Measurements from ENCODE around the gene PEAK1. TPM values are rescaled to one million over a fixed set of nuclear protein-coding genes. Genes with fewer than 3 reads are reported as not detected.

Gene PEAK1
- total and polyA plus RNA-seq, 8 donors: 58.3 to 86.9 (median 64.3) TPM

DNA sequence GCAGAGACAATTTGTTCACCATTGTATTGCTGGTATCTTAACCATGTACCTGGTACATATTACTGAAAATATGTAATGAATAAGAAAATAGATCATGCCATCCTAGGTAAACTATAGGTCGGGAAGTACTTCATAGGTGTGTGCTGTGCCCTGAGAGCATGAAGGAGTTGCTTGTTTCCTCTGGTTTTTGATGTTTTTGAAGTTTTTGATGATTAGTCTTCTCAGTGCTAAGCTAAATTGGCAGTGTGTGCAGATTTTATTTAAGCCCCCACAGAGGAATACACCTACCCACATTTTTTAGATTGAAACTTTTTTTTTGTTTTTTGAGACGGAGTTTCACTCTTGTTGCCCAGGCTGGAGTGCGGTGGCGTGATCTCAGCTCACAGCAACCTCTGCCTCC is 17.4 kb upstream of the PEAK1 start:
- Histone ChIP-seq H3K9me3 (no peaks in the 10 kb centered on the region), H3K4me3 (no peak overlapping the region), H3K4me1 (peaks cover 0 to 11% of the 10 kb centered on the region in 2 donors), H3K27me3 (no peaks in the 10 kb centered on the region), H3K27ac (no peak overlapping the region), H3K36me3 (no peaks in the 10 kb centered on the region)
- TF ChIP-seq CTCF (IDR thresholded peaks at IDR 0.05): no peak
- no peak for ATAC-seq
- intact Hi-C loops (cut with DNase I): no loop called here
- no peak for DNase-seq

DNA sequence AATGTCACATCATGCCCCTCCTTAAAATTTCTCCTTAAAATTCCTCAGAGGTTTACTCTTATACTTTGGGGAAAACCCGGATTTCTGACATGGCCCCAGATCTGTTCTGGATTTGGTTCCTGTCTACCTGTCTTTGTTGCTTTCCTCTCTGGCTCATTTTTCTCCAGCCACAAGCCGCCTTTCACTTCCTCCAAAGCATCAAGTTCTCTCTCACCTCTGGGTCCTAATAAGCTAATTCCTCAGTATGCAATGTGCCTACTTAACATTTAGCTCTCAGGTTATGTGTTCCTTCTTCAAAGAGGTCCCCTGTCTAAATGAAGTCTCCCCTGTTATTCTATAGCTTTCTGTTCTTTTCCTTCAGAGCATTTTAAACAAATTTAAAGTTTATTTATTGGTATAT is 16.9 kb upstream of the PEAK1 start:
- no peak for TF ChIP-seq CTCF (IDR thresholded peaks at IDR 0.05)
- H3K9me3 ChIP-seq: no peaks in the 10 kb centered on the region
- H3K4me3 ChIP-seq: no peak overlapping the region
- H3K4me1 ChIP-seq: peaks cover 0 to 10% of the 10 kb centered on the region in 2 donors
- no peak overlapping the region for H3K27ac ChIP-seq
- ATAC-seq: no peak
- intact Hi-C loops (cut with DNase I): no loop called here
- H3K27me3 ChIP-seq: no peaks in the 10 kb centered on the region
- H3K36me3 ChIP-seq: no peaks in the 10 kb centered on the region
- no peak for DNase-seq

- no peaks in the 10 kb centered on the region for H3K9me3 ChIP-seq
- H3K4me3 ChIP-seq: no peak overlapping the region
- TF ChIP-seq CTCF (IDR thresholded peaks at IDR 0.05): no peak
- no peak overlapping the region for H3K27ac ChIP-seq
- peaks cover 0 to 3% of the 10 kb centered on the region in 2 donors for H3K4me1 ChIP-seq
- no peaks in the 10 kb centered on the region for H3K36me3 ChIP-seq
- DNase-seq (no peak), ATAC-seq (no peak)
- no peaks in the 10 kb centered on the region for H3K27me3 ChIP-seq
- intact Hi-C loops (cut with DNase I): no loop called here
Measured at GRCh38 chr15:77430652-77431051, 10.7 kb upstream of the PEAK1 start.

GRCh38 chr15:77430213-77430612 is 10.3 kb upstream of the PEAK1 start:
- Histone ChIP-seq H3K36me3 (no peaks in the 10 kb centered on the region), H3K9me3 (no peaks in the 10 kb centered on the region), H3K4me3 (no peak overlapping the region), H3K27me3 (no peaks in the 10 kb centered on the region), H3K27ac (no peak overlapping the region), H3K4me1 (peaks cover 0 to 3% of the 10 kb centered on the region in 2 donors)
- ATAC-seq (no peak), DNase-seq (no peak)
- no peak for TF ChIP-seq CTCF (IDR thresholded peaks at IDR 0.05)
- intact Hi-C loops (cut with DNase I): no loop called here

DNA sequence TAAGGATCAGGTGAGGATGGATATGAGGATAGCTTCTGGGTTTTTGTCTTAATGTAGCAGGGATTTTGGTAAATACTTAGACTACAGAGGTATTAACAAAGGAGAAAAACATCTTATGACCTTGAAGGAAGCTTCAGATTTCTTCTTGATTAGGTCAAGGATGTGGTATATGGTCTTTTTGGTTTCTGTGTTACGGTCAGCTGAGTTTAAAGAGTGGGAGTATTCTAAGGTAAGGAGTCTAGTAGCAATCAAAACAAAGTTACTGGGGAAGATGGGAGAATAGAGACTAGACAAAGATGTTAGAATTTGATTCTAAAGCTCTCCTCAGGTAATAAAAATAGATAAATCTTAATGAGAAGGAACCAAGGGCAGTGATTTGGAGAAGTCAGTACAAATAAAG is 7.0 kb upstream of the PEAK1 start:
- no peak overlapping the region for H3K4me3 ChIP-seq
- H3K36me3 ChIP-seq: no peaks in the 10 kb centered on the region
- no peak overlapping the region for H3K27ac ChIP-seq
- no peak for DNase-seq
- no peaks in the 10 kb centered on the region for H3K9me3 ChIP-seq
- TF ChIP-seq CTCF (IDR thresholded peaks at IDR 0.05): no peak
- ATAC-seq: no peak
- intact Hi-C loops (cut with DNase I): no loop called here
- H3K4me1 ChIP-seq: peaks cover 10 to 28% of the 10 kb centered on the region in 2 donors
- no peaks in the 10 kb centered on the region for H3K27me3 ChIP-seq
